D721Med (cell line): ENCODE measurements around the gene PTGIS.

ENCODE experiments used
- DNase-seq: peaks from one replicate; pipeline ENCODE4 v3.0.0; 2011; ENCODE audit warnings: low spot score; ENCODE audit not compliant: insufficient read length
- FAIRE-seq: peaks from 2 replicates; lab custom pipeline; 2011; peaks lifted over from hg19 to GRCh38; lab: Jason Lieb, UNC
- TF ChIP-seq, protein P1 (sequence below): IDR thresholded peaks from 2 replicates; pipeline ENCODE4 v1.5.1; 2012; ENCODE audit warnings: mild to moderate bottlenecking, control low read depth; ENCODE audit not compliant: insufficient read depth; ENCODE audit errors: missing control alignments

The PTGIS gene

DNA sequence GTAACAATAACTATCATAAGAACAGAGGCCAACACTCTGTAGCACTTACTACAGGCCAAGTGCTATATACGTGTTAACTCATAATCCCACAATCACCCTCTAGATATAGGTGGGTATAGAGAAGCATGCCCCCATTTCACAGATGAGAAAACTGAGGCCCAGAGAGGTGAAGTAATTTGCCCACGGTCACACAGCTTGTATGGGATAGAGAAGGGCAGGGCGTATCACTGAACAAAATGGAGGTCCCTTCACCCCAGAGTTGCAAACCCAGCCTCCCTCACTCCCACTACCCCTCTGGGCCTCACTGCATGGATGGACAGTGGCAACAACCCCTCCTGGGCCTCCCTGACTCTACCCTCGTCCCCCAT lies 31.8 kb upstream of the PTGIS start:
- no peak for FAIRE-seq
- DNase-seq = no peak
- TF ChIP-seq, protein P1, sequence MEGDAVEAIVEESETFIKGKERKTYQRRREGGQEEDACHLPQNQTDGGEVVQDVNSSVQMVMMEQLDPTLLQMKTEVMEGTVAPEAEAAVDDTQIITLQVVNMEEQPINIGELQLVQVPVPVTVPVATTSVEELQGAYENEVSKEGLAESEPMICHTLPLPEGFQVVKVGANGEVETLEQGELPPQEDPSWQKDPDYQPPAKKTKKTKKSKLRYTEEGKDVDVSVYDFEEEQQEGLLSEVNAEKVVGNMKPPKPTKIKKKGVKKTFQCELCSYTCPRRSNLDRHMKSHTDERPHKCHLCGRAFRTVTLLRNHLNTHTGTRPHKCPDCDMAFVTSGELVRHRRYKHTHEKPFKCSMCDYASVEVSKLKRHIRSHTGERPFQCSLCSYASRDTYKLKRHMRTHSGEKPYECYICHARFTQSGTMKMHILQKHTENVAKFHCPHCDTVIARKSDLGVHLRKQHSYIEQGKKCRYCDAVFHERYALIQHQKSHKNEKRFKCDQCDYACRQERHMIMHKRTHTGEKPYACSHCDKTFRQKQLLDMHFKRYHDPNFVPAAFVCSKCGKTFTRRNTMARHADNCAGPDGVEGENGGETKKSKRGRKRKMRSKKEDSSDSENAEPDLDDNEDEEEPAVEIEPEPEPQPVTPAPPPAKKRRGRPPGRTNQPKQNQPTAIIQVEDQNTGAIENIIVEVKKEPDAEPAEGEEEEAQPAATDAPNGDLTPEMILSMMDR = no peak

DNA sequence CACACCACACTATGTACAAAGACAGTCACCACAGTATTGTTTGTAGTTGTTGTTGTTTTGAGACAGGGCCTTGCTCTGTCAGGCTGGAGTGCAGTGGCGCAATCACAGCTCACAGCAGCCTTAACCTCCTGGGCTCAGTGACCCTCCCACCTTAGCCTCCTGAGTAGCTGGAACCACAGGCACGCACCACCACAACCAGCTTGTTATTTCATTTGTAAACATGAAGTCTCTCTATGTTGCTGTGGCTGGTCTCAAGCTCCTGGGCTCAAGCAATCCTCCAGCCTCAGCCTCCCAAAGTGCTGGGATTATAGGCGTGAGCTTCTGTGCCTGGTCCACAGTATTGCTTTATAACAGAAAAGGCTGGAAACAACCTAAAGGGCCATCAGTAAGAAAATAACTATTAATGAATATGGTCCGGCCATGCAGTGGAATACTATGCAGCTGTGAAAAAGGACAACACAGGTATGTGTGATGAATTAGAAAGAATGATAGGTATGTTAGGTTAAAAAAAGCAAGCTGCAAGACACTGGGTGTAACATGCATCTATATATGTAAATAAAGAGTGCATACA lies 30.0 kb upstream of the PTGIS start:
- TF ChIP-seq, protein P1 = no peak
- DNase-seq = no peak
- FAIRE-seq = no peak

DNA sequence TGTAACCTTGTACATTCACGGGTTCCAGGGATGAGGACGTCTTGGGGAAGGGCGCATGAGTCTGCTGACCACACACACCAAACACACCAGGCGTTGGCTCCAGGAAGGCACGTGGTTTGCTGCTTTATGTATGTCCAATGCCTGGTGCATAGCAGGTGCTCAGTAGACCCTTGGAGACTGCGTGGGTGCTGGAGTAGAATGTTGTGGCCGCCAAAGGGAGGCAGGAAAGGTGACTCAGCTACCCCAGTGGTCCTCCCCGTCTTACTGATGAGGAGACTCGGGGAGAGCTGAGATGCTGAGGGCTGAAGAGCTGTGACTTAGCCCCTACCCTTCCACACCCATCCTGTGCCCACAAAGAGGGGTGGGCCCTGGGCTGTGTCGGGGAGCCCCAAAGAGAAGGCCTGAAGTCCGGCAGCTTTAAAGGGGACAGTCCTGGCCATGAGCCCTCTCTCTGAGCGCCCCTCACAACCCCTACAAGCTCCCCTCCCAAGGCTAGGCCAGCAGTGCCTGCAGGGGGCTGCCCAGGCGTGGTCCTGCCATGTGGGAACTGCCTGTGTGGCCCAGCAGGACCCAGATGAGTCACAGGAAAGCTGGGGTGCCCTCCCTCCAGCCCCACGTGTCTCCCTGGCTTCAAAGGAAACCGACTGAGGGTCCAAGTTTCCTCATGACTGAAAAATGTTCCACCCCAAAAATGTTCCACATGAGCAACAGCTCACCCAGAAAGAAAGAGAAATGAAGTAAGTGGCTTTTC lies 28.0 kb upstream of the PTGIS start:
- FAIRE-seq = no peak
- TF ChIP-seq, protein P1 = no peak
- no peak for DNase-seq

DNA sequence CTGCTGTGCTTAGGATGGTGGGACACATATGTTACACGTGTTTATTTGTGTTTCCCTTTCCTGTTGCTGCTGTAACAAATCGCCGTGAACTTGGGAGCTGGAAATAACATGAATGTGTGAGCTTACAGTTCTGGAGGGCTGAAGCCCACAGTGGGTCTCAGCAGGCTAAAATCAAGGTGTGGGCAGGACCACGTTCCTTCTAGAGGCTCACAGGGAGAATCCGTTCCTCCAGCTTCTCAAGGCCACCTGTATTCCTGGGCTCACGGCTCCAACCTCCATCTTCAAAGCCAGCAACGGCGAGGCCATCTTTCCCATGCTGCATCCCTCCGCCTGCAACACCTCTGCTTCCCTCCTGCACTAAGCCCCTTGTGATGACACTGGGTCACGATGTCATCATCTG lies 27.4 kb upstream of the PTGIS start:
- no peak for FAIRE-seq
- TF ChIP-seq, protein P1 = no peak
- no peak for DNase-seq

DNA sequence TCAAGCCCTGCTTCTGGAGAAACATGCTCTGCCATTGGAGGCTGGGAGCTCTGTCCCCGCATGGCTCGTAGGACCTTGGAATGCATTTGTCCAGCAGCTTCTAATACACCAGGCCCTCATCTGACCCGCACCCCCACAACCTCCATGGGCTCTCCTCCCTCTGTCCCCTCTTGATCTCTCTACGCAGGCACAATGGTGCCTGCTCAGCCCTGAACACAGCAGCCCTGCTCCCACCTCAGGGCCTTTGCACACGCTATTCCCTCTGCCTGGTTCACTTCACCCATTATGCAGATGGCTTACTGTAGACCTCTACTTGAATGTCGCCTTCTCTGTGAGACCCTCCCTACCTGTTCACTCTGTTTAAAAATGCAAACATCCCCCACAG lies 27.0 kb upstream of the PTGIS start:
- TF ChIP-seq, protein P1 = no peak
- FAIRE-seq (no peak), DNase-seq (no peak)

DNA sequence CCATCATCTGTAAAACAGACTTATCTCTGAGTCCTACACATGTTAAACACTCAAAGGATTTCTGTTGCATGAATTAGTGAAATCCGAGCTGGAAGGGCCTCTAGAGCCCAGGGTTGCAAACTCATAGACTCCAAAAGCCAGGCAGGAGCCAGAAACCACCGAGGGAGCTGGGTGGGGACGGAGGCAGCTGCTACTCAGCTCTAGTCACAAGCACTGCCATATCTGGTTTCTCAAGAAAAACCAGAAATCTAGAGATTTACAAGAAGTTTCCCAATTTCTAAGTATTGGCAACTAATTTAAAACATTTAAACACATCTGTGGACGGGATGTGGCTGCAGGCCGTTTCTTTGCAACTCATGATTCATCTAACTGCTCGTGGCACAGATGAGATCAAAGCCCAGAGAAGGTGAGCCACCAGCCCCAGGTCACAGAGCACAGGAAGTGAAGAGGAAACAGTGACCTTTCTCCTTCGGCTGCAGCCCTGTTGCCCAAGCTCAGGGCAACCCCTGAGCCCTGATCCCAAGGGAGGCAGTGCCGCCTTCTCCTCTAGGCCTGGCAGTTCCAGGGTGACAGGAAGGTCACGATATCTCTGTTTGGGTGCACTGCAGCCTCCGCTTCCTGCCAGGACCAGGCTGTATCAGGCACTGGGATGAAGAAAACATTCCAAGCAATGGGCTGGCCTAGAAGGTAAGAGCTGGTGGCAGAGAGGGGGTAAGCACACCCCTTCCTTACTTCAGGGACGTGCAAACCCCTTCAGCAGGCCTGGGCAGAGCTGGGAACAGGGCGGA lies 26.4 kb upstream of the PTGIS start:
- no peak for FAIRE-seq
- no peak for DNase-seq
- TF ChIP-seq, protein P1 = no peak
